Anterior cingulate cortex (tissue), 58 donors: ENCODE results near the gene KIF9.
"Not testable (repeated sequence)": the region's sequence is repeated elsewhere in the genome, so short reads cannot be mapped to it uniquely, and the experiment has no call there.

Experiments
- DNase-seq, 58 donors: peaks; one replicate each; lab custom pipeline; 2025; lab: John Stamatoyannopoulos, UW

Gene KIF9

DNA sequence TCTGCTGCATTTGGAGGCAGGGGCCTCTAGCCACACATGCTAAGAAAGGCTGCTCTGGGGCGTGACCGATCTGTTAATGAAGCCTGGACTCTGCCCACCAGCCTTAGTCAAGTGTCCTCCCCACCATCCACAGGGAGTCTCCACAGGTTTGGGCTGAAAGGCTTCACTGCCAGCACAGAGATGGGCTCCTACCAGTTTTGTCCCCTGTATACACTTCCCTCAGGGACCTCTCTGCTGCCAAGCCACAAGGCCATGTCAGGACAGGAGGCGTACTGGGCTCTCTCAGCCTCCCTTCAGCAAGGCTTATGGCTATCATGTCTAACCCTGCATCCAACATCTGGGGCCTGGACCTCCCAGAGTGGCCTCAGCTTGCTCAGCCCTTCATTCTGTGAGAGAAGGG, 23.5 kb downstream of the KIF9 start:
- DNase-seq: no peak

DNA sequence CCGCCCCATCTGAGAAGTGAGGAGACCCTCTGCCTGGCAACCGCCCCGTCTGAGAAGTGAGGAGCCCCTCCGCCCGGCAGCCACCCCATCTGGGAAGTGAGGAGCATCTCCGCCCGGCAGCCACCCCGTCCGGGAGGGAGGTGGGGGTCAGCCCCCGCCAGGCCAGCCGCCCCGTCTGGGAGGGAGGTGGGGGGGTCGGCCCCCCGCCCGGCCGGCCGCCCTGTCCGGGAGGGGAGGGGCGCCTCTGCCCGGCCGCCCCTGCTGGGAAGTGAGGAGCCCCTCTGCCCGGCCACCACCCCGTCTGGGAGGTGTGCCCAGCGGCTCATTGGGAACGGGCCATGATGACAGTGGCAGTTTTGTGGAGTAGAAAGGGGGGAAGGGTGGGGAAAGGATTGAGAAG, 26.3 kb downstream of the KIF9 start:
- DNase-seq: not testable (repeated sequence)

DNA sequence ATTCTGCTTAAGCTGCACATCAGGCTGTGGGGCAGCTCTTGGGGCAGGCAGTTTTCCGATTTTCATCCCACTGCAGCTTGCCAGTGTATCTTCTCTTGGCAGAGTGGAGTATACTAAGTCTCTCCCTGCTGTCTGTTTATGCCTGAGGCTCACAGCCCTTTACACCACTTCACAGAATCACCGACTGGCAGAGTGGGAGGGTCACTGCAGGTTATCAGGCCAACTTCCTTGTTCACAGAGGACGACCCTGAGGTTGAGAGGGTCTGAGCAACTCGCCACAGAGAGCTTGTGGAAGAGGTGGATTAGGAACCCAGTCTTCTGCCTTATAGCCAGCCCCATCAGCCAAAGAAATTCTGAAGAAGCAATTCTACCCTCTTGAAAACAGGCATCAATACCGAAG, 30.9 kb downstream of the KIF9 start:
- no peak for DNase-seq

DNA sequence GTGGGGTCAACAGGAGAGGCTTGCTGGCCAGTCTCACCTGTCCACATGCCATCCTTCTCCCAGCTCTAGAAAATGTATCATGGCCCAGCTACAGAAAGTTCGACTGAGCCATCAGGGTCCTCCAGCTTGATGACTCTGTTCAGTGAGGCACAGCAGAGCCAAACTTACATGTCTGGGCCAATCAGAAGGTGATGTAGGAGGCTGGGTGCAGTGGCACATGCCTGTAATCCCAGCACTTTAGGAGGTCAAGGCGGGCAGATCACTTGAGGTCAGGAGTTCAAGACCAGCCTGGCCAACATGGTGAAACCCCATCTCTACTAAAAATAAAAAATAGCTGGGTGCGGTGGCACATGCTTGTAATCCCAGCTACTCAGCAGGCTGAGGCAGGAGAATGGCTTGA, 31.5 kb downstream of the KIF9 start:
- DNase-seq: not testable (repeated sequence)

DNA sequence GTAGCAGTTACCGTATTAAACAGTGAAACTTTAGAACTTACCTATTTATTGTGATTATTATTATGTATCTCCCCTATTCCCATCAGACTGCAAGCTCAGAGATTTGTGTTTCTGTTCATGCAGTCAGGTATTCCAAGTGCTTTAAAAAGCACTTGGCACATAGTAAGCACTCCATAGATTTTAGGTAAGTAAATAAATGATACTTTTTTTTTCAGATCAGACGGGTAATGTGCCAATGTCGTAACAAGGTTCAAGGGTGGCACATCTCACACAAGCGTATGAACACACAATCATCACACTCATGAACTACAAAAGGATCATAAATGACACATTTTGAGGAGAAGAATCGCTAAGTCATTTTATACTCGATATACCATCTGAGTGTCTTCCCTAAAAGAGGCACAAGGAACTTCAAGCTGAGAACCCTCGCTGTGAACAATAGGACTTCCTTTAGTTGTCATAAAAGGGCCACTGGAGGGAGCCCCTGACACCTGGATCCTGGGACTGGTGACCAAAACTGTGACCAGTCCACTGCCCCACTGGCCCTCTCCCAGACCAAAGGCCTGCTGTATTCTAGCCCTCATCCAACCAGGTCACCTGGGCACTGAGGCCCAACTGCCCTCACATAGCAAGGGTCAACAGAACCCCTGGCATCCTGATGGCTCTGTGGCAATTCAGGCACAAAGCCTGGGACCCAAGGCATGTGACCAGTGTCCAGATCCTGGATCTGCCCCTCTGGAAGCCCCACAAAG, 32.1 kb downstream of the KIF9 start:
- peak in 9 of 58 donors; percentile 3 to 29 (median 7) for DNase-seq

DNA sequence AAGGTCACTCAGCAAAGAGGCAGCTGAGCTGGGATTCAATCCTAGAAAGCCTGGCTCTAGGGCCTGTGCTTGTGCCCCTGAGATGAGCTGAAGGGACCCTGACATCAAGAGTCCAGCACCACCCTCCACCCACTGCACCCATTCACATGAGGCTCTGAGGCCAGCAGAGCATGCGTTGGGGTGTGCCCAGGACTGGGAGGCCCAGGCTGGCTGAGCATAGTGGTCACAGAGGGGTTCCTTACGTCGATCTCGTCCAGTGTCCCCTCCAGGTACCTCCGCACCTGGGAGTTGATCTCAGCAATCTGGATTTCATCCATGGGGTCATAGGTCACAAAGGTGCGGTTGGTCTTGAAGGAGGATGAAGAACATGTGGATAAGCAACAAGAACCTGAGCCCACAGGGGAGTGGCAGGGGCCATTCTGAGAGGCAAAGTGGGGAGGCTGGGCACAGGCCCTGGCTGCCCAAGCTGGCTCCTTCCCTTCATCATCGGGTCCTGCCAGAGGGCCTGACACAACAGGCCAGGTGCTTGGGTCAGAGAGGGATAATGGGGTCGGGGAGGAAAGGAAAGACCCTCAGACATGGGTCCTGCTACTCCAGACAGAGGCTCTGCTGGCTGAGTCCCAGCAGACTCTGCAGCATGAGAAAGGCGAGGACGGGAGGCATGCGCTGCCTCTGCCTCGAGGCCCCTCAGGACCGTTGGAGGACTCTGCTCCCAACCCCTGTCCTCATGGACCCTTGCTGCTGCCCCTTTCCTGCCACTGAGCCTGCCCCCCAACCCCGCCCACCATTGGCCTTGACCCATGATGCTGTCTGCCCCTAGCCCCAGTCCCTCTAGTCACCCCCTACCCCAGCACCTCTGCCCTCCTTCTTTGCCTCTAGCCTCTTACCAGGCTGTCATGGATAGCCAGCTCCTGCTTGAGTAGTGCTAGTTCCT, 35.2 kb downstream of the KIF9 start:
- no peak for DNase-seq

DNA sequence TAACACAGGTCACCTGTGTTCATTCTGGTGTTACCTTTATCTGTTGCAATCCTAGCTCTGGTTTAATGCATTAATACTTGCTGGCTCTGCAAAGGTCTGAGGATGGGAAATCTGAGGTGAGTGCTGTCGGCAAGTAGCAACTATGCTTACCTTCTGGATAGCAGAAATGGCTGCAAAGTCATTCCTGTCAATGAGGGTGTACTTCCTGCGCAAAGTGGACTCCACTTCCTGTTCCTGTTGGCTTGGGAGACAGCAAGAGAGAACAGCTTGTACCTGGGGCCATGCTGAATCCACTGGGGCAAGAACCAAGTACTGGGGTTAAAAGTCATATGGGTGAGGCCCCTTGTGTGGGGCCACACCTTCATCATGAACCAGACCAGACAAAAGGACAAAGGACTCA, 37.3 kb downstream of the KIF9 start:
- no peak for DNase-seq

DNA sequence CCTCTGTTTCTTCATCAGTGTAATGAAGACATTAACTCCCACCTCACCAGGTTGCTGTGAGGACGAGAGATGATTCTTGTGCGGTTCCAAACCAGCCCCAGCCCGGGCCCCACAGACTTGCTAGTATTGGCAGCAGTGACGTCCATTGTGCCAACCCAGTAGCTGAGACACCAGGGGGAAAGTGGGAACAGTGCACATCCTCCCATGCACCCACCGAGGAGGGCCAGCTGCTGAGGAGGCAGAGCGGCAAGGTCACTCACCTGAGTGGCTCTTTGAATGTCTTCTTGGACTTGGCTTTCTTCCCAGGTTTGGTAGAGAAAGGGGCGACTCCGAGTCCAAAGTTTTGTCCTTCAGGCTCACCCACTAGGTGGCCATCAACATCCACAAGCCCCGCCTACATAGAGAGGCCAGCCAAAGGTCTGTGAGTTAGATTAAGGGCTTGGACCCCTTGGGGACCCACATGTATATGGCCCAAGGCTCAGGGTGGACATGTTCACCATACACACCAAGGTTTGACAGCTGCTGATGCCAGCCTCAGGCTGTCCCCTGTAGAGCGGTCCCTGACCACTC, 38.0 kb downstream of the KIF9 start:
- DNase-seq: no peak

DNA sequence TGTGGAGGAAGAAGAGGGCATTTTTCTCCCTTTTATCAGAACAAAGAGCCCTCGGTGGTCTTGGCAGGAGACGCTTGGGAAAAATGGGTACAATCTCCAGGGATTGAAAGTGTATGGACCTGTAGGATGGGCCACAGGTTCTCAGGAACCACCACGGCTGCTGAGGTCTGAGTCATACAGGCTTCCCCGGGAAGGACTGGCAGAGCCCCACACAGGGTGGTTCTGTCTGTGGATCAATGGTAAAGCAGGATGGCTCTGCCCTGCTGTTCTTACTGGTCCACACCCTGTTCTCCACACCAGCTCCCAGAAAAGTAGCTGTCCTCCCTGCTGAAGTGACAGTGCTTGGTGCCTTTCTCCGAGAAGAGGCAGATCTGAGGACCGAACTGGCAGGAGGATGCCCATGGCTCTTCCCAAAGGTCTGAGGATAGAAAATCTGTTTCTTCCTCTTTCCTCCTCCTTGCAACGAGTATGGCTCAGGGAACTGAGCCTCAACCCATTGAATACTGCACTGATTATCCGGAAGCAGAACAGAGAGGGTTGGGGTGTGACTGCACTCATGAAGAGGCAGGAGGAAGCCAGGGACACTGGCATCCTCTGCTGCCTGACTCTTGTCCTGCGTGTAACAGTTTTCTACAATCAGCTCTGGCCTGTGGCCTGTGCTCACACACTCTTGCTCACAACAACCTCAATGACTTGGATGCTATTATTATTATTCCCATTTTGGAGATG, 39.0 kb downstream of the KIF9 start:
- DNase-seq: no peak

DNA sequence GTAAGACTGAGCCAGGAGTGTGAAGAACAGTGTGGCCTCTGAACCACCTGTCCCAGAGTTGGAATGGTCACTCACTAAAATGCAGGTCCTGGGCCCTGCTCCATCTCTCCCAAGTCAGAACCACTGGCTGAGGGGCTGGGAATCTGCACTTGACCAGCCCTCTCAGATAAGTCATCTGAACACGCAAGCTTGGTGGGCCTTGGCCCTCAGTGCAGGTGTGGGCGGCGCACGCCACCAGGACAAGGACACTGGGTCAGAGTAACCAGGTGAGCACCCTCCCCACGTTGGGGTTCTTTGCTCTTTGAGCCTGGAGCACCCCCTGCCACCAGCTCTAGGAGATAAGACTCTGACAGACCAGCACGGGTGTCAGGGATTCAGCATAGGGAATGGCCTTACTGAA, 42.7 kb downstream of the KIF9 start:
- no peak for DNase-seq

DNA sequence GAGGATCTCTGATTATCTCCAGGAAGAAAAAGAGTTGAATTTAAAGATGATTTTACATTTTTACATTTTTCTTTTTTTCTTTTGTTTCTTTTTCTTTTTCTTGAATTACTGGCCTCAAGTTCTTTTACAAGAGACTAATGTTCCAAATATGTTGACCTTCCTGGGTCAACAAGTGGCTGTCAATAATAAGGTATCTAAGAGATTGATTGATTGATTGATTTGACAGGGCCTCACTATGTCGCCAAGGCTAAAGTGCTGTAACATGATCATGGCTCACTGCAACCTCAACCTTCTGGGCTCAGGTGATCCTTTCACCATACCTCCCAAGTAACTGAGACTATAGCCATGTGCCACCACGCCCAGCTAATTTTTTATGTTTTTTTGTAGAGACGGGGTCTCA, 44.6 kb downstream of the KIF9 start:
- no peak for DNase-seq

DNA sequence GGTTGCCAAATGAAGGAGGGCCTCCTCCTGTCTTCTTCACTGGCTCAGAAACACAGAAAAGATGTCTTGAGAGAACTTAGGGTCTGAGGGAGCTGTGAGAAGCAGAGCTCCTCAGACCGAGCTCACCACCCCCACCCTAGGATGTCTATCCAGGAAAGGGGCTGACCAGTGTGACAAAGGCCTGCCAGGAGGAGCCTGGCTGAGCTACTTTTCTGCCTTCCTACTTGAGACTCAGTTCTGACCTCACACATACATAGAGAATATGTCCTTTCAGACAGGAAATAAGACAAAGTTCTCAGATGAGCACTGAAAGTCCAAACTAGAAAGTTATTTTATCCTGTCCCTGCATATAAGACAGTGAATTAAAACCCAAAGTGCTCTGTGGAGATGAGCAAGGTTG, 54.5 kb downstream of the KIF9 start:
- no peak for DNase-seq

DNA sequence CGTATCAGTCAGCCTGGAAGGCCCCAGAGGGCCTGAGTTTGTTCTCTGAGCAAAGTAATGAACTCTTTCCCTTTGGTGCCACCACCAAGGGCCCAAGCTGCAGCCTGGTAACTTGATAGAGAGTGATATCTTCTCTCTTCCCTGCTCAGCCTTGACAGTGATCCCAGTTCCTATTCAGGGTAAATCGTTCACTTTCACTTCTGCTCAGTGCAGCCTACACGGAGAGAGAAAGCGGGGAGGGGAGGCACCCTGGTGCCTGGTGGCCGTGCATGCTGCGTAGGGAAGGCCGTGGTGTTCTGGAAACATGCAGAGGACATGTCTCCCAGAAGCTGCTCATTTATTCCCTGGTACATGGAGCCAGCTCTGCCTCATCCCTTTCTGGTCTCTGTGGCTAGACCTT, 54.9 kb downstream of the KIF9 start:
- peak in 10 of 58 donors; percentile 8 to 29 (median 18) for DNase-seq

DNA sequence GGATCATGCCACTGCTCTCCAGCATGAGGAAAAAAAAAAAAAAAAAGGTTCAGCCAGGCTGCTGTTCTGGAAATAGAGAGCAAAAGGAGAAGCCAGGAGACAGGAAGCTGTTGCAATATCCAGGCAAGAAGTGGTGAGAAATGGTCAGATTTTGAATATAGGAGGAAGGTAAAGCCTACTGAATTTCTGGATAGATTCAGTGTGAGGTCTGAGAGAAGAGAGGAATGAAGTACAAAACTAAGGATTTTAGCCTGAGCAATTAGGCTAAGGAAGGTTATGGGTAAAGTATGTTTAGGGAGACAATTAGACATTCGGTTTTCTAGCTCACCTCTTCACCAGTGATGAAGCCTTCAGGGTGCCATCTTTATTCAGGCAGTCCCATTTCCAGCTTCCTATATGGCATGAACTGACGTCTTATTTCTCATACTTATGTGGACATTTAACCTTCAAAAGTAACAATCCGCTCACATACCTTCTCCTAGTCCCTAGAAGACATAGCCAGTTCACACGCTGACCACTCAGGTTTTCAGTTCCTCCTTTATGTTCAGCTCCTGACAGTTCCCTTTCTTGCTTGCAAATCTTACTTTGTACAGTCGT, 57.2 kb downstream of the KIF9 start:
- DNase-seq: peak in 1 of 58 donors; percentile 3

DNA sequence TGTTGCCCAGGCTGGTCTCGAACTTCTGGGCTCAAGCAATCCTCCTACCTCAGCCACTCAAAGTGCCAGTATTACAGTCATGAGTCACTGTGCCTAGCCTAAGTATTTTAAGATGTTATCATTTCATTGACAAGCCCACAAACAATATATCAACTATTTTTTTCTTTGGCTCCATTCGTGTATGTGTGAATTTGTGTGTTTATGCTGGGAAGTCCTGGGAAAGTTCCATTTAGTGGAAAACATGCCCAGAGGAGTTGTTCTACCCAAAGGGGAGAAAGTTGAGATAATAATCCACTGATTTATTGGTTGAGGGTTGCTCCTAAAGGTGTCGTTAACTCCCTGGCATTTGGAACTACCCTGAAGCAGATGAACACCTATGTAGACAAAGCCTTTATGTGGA, 58.8 kb downstream of the KIF9 start:
- no peak for DNase-seq

DNA sequence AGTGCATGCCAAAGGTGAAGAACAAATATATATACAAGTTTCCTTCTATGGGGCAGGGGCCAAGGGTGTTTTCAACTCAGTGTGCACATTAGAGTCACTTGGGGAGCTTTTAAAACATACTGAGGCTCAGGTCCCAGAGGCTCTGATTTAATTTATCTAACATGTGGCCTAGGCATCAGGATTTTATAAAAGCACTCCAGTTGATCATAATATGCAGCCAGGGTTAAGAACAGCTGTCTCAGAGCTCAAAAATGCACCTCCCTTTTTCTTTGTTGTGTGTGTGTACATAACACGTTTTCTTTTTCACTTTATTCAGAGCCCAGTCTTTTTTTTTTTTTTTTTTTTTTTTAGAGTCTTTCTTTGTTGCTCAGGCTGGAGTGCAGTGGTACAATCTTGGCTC, 60.8 kb downstream of the KIF9 start:
- DNase-seq: no peak

DNA sequence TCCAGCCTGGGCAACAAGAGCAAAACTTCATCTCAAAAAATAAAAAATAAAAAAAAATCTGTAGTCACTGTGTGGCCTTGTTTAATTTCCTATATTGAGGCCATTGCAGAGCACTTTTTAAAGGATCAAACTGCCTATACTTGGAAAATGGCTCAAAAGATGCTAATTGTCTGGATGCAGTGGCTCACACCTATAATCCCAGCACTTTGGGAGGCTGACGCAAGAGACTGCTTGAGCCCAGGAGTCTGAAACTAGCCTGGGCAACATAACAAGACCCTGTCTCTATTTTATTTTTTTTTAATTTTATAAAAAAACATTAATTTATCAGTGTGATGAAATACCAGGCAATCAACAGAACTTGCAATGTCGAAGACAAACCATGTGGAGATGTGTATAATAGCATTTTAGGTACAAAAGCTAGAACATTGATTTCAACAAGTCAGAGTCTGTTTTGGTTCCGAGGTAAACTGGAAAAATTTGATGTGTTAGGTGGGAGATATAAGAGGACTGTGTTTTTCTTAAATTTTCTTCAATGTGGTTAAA, 71.7 kb downstream of the KIF9 start:
- no peak for DNase-seq

DNA sequence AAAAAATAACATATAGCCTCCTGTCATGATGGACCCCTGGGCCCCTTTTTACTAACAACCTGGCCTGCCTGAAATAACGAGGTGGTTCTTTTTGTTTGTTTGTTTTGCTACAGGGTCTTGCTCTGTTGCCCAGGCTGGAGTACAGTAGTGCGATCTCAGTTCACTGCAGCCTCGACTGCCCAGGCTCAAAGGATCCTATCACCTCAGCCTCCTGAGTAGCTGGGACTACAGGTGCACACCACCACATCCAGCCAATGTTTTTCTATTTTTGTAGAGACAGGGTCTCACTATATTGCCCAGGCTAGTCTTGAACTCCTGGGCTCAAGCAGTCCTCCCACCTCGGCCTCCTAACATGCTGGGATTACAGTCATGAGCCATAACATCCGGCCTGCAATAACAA, 76.6 kb downstream of the KIF9 start:
- not testable (repeated sequence) for DNase-seq

DNA sequence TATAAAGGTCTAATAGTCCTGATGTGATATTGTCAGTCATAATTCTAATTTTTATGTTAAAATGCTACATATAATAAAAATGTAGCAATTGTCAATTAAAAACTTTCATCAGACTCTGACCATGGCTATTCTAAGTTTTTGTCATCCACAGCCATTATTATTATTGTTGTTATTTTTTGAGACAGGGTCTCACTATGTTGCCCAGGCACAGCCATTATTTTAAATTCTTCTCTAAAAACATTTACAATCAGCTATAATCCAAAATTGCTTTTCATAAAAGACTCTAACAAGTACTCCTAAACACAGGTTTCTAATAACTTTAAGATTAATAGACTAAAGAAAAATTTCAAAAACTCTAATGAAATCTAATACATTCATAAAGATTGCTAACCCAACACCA, 77.7 kb downstream of the KIF9 start:
- no peak for DNase-seq

DNA sequence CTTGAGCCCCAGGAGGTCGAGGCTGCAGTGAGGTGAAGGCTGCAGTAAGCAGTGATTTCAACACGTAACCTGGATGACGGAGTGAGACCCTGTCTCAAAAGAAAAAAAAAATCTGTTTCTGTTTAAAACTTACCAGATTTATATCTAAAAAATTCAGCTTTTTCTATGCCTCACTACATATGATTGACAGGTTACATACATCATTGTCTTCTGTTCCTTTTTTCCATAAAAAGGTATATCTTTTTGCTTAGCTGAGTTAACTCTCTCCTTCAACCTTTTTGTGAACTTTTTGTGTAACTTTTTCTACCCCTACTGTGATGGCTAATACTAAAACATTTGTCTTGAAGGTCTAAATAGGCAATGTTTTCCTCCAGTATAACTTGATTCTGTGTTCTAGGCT, 80.1 kb downstream of the KIF9 start:
- DNase-seq: no peak
